CD4-positive, alpha-beta T cell (primary cell): ENCODE measurements around the gene MAP4. TPM values are rescaled to one million over a fixed set of nuclear protein-coding genes. Genes with fewer than 3 reads are reported as not detected.

ENCODE experiments used
- ATAC-seq: fragments of 200-7000 bp; cut with Tn5 transposase; one replicate; pipeline ENCODE4 v1.10.0; 2022; ENCODE audit warnings: mild to moderate bottlenecking; ENCODE audit not compliant: poor library complexity
- CTCF ChIA-PET: fragments of 350-600 bp; sonication (Branson Sonifier 250); formaldehyde crosslinking; loops from one replicate; lab custom pipeline; 2021; ENCODE audit warnings: antibody characterized with exemption, inconsistent platforms; lab: Charles Lee
- POLR2A ChIA-PET: fragments of 350-600 bp; sonication (Branson Sonifier 250); formaldehyde crosslinking; loops from one replicate; lab custom pipeline; 2021; ENCODE audit warnings: antibody characterized with exemption, inconsistent platforms; lab: Charles Lee
- DNase-seq, 14 experiments: peaks; one replicate each; pipeline ENCODE4 v3.0.0-alpha.2; 2013 to 2020; ENCODE audit warnings: mixed read lengths in 2 of 14
- H3K27ac ChIP-seq, 2 donors: one replicate each; pipeline versions ENCODE4 v1.5.1 to v1.7.0; 2013; ENCODE audit warnings: low read length in 2 of 2, low read depth in 1 of 2, mild to moderate bottlenecking in 1 of 2
- H3K27me3 ChIP-seq, 2 experiments: 1 replicate in 1 of 2; 2 replicates in 1 of 2; pipeline versions ENCODE4 v1.6.1 to v1.7.0; 2013; ENCODE audit warnings: low read length in 2 of 2, control low read depth in 1 of 2, mild to moderate bottlenecking in 1 of 2, moderate library complexity in 1 of 2; ENCODE audit not compliant: insufficient read depth in 2 of 2, control insufficient read depth in 1 of 2
- H3K36me3 ChIP-seq: one replicate; pipeline ENCODE4 v1.6.1; 2013; ENCODE audit warnings: low read length, control low read depth; ENCODE audit not compliant: insufficient read depth
- H3K4me1 ChIP-seq: one replicate; pipeline ENCODE4 v1.6.1; 2013; ENCODE audit warnings: low read length, control low read depth; ENCODE audit not compliant: insufficient read depth
- H3K4me3 ChIP-seq: one replicate; pipeline ENCODE4 v1.5.1; 2013; ENCODE audit warnings: mild to moderate bottlenecking, low read length, moderate library complexity
- H3K9me3 ChIP-seq, 2 experiments: 1 replicate in 1 of 2; 2 replicates in 1 of 2; pipeline versions ENCODE4 v1.6.1 to v1.7.0; 2013; ENCODE audit warnings: low read length in 2 of 2, mild to moderate bottlenecking in 2 of 2, control low read depth in 1 of 2, moderate library complexity in 1 of 2; ENCODE audit not compliant: control insufficient read depth in 1 of 2, insufficient read depth in 1 of 2
- H3K27ac Mint-ChIP-seq: one replicate; pipeline ENCODE4 v1.8.0; 2020; ENCODE audit warnings: mixed read lengths
- H3K27me3 Mint-ChIP-seq: one replicate; pipeline ENCODE4 v1.8.0; 2021; ENCODE audit warnings: mixed read lengths
- H3K36me3 Mint-ChIP-seq: one replicate; pipeline ENCODE4 v1.8.0; 2021; ENCODE audit warnings: low read depth, mixed read lengths
- H3K4me1 Mint-ChIP-seq: one replicate; pipeline ENCODE4 v1.8.0; 2021; ENCODE audit warnings: low read depth, mixed read lengths
- H3K4me3 Mint-ChIP-seq: one replicate; pipeline ENCODE4 v1.8.0; 2020; ENCODE audit warnings: mild to moderate bottlenecking, mixed read lengths
- H3K9me3 Mint-ChIP-seq: one replicate; pipeline ENCODE4 v1.8.0; 2020; ENCODE audit warnings: mixed read lengths
- intact Hi-C, 2 experiments: fragments of 100-400 bp; cut with DNase I in 1 of 2; cut with micrococcal nuclease in 1 of 2; formaldehyde crosslinking; loops; one replicate each; pipeline versions ENCODE4 v1.15.1 to v1.9.0; 2023 to 2025; cut with DNase I, micrococcal nuclease
- total RNA-seq, 174 experiments: library from RNA in 2 of 174; stranded (reverse) in 2 of 174; gene quantifications; one replicate each; pipeline ENCODE4 v1.2.3 and lab custom pipeline; 2021 to 2026
- TF ChIP-seq, protein P1 (sequence below): fragments of 200-600 bp; IDR thresholded peaks from one replicate; pipeline ENCODE4 v1.8.0; 2022; ENCODE audit warnings: antibody characterized with exemption, mild to moderate bottlenecking

Gene MAP4
- total RNA-seq, 2 experiments from 2014 or later: 42.2 to 42.6 TPM

DNA sequence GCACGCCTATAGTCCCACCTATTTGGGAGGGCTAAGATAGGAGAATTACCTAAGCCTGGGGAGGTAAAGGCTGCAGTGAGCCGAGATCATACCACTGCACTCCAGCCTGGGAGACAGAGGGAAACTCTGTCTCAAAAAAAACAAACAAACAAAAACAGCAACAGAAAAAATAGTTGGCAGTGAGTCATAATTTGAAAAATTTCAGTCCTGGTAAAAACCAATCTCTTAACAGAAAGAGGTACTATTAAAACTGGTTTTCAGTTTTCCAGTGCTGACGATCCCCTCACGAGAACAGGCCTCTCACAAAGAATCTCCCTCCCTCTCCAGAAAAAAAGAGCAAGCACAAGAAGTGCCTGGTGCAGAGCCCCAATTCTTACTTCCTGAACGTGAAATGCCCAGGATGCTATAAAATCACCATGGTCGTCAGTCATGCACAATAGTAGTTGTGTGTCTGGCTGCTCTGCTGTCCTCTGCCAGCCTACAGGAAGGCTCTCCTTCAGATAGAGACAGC is 22.8 kb upstream of the MAP4 start:
- ATAC-seq (no peak), DNase-seq (no peak)
- intact Hi-C loops: no loop called here
- Mint-ChIP-seq H3K9me3 (no peaks in the 10 kb centered on the region), H3K4me3 (no peak overlapping the region), H3K36me3 (no peaks in the 10 kb centered on the region), H3K27ac (no peak overlapping the region), H3K27me3 (no peaks in the 10 kb centered on the region), H3K4me1 (peaks cover 15% of the 10 kb centered on the region)
- Histone ChIP-seq H3K36me3 (peaks cover 3% of the 10 kb centered on the region), H3K27ac (no peak overlapping the region), H3K4me3 (no peak overlapping the region), H3K9me3 (no peaks in the 10 kb centered on the region), H3K4me1 (peaks cover 4% of the 10 kb centered on the region), H3K27me3 (no peaks in the 10 kb centered on the region)
- TF ChIP-seq, protein P1, sequence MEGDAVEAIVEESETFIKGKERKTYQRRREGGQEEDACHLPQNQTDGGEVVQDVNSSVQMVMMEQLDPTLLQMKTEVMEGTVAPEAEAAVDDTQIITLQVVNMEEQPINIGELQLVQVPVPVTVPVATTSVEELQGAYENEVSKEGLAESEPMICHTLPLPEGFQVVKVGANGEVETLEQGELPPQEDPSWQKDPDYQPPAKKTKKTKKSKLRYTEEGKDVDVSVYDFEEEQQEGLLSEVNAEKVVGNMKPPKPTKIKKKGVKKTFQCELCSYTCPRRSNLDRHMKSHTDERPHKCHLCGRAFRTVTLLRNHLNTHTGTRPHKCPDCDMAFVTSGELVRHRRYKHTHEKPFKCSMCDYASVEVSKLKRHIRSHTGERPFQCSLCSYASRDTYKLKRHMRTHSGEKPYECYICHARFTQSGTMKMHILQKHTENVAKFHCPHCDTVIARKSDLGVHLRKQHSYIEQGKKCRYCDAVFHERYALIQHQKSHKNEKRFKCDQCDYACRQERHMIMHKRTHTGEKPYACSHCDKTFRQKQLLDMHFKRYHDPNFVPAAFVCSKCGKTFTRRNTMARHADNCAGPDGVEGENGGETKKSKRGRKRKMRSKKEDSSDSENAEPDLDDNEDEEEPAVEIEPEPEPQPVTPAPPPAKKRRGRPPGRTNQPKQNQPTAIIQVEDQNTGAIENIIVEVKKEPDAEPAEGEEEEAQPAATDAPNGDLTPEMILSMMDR: no peak
- CTCF ChIA-PET: no interaction called here
- POLR2A ChIA-PET: no interaction called here

GRCh38 chr3:48034000-48034516 is 17.8 kb upstream of the MAP4 start:
- intact Hi-C loops: no loop called here
- Histone ChIP-seq H3K27me3 (no peaks in the 10 kb centered on the region), H3K9me3 (no peaks in the 10 kb centered on the region), H3K36me3 (no peaks in the 10 kb centered on the region), H3K4me3 (no peak overlapping the region), H3K27ac (no peak overlapping the region), H3K4me1 (peaks cover 4% of the 10 kb centered on the region)
- DNase-seq: no peak
- Mint-ChIP-seq H3K9me3 (no peaks in the 10 kb centered on the region), H3K4me1 (peaks cover 19% of the 10 kb centered on the region), H3K27me3 (no peaks in the 10 kb centered on the region), H3K27ac (no peak overlapping the region), H3K4me3 (no peak overlapping the region), H3K36me3 (no peaks in the 10 kb centered on the region)
- TF ChIP-seq, protein P1: no peak
- ATAC-seq: no peak
- POLR2A ChIA-PET: no interaction called here
- CTCF ChIA-PET: no interaction called here

DNA sequence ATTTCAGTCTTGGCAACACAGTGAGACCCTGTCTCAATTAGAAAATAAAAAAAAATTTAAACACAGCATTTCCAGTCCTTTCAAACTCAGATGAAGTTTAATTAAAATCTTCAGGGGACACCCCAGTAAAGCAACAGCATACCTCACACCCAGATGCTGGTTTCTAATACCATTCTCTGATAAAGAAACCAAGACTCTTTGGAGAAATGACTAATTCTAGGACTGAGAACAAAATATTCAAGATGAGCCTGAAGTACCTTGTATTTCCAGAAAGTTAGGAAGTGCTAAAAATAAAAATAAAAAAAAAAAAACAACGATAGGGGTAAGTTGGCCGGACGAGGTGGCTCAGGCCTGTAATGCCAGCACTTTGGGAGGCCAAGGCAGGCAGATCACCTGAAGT is 14.0 kb upstream of the MAP4 start:
- ChIA-PET POLR2A (no interaction called here), CTCF (no interaction called here)
- Histone ChIP-seq H3K9me3 (no peaks in the 10 kb centered on the region), H3K36me3 (no peaks in the 10 kb centered on the region), H3K4me3 (no peak overlapping the region), H3K4me1 (peaks cover 4% of the 10 kb centered on the region), H3K27me3 (no peaks in the 10 kb centered on the region), H3K27ac (no peak overlapping the region)
- ATAC-seq (no peak), DNase-seq (no peak)
- Mint-ChIP-seq H3K4me3 (no peak overlapping the region), H3K36me3 (no peaks in the 10 kb centered on the region), H3K27ac (no peak overlapping the region), H3K27me3 (no peaks in the 10 kb centered on the region), H3K4me1 (peaks cover 11% of the 10 kb centered on the region), H3K9me3 (no peaks in the 10 kb centered on the region)
- intact Hi-C loops: no loop called here
- TF ChIP-seq, protein P1: no peak
